ENCODE measurements around the gene ANO10.
"Not testable (repeated sequence)": the region's sequence is repeated elsewhere in the genome, so short reads cannot be mapped to it uniquely, and the experiment has no call there.

Gene ANO10

GRCh38 chr3:43587303-43587702 is 34.5 kb downstream of the ANO10 start:
- no peak for TF ChIP-seq CTCF (IDR thresholded peaks at IDR 0.05; ENCODE audit: insufficient read depth, low read depth, low read length, missing control alignments)
- no peak overlapping the region for H3K4me3 ChIP-seq (ENCODE audit: low read depth, low read length)
- DNase-seq (ENCODE audit: low read depth): no peak

- TF ChIP-seq CTCF (IDR thresholded peaks at IDR 0.05; ENCODE audit: insufficient read depth, low read depth, low read length, missing control alignments): no peak
- H3K4me3 ChIP-seq (ENCODE audit: low read depth, low read length): no peak overlapping the region
- peak; percentile 4 for DNase-seq (ENCODE audit: low read depth)
These were observed 37.6 kb downstream of the ANO10 start for GRCh38 chr3:43584043-43584826.

GRCh38 chr3:43583481-43583880 is 38.3 kb downstream of the ANO10 start:
- no peak for DNase-seq (ENCODE audit: low read depth)
- no peak overlapping the region for H3K4me3 ChIP-seq (ENCODE audit: low read depth, low read length)
- TF ChIP-seq CTCF (IDR thresholded peaks at IDR 0.05; ENCODE audit: insufficient read depth, low read depth, low read length, missing control alignments): no peak

GRCh38 chr3:43582866-43583265 is 38.9 kb downstream of the ANO10 start:
- TF ChIP-seq CTCF (IDR thresholded peaks at IDR 0.05; ENCODE audit: insufficient read depth, low read depth, low read length, missing control alignments): no peak
- DNase-seq (ENCODE audit: low read depth): no peak
- no peak overlapping the region for H3K4me3 ChIP-seq (ENCODE audit: low read depth, low read length)

GRCh38 chr3:43581343-43581742 is 40.5 kb downstream of the ANO10 start:
- no peak for TF ChIP-seq CTCF (IDR thresholded peaks at IDR 0.05; ENCODE audit: insufficient read depth, low read depth, low read length, missing control alignments)

GRCh38 chr3:43580181-43580580 is 41.6 kb downstream of the ANO10 start:
- TF ChIP-seq CTCF (IDR thresholded peaks at IDR 0.05; ENCODE audit: insufficient read depth, low read depth, low read length, missing control alignments): no peak
- DNase-seq (ENCODE audit: low read depth): no peak
- H3K4me3 ChIP-seq (ENCODE audit: low read depth, low read length): no peak overlapping the region

More at GRCh38 chr3:43581343-43581742, 40.5 kb downstream of the ANO10 start:
- no peak for DNase-seq (ENCODE audit: low read depth)
- H3K4me3 ChIP-seq (ENCODE audit: low read depth, low read length): no peak overlapping the region

- no peak for DNase-seq (ENCODE audit: low read depth)
- no peak overlapping the region for H3K4me3 ChIP-seq (ENCODE audit: low read depth, low read length)
- no peak for TF ChIP-seq CTCF (IDR thresholded peaks at IDR 0.05; ENCODE audit: insufficient read depth, low read depth, low read length, missing control alignments)
These were observed 48.2 kb downstream of the ANO10 start for GRCh38 chr3:43573576-43573975.

- not testable (repeated sequence) for H3K4me3 ChIP-seq (ENCODE audit: low read depth, low read length); DNase-seq (ENCODE audit: low read depth)
These were observed 56.0 kb downstream of the ANO10 start for GRCh38 chr3:43565661-43566341.
